Liver (tissue), 9 donors: ENCODE data around the gene SBK3. TPM values are rescaled to one million over a fixed set of nuclear protein-coding genes. Genes with fewer than 3 reads are reported as not detected.

Experiments used
- DNase-seq: peaks from one replicate; pipeline ENCODE4 v3.0.0-alpha.2; 2017; ENCODE audit warnings: low spot score
- H3K27ac ChIP-seq, 2 donors: one replicate each; pipeline ENCODE4 v1.7.0; 2013; ENCODE audit warnings: inconsistent platforms in 2 of 2, low read length in 2 of 2, control low read depth in 1 of 2, low read depth in 1 of 2, mild to moderate bottlenecking in 1 of 2
- H3K27me3 ChIP-seq, 4 donors: one replicate each; pipeline versions ENCODE4 v1.6.1 to v1.7.0; 2013; ENCODE audit warnings: low read length in 3 of 4, inconsistent platforms in 1 of 4, mild to moderate bottlenecking in 1 of 4, moderate library complexity in 1 of 4; ENCODE audit not compliant: control insufficient read depth in 4 of 4, insufficient read depth in 4 of 4
- H3K36me3 ChIP-seq, 4 donors: one replicate each; pipeline versions ENCODE4 v1.6.1 to v1.7.0; 2013; ENCODE audit warnings: low read length in 3 of 4, mild to moderate bottlenecking in 3 of 4, low read depth in 1 of 4, moderate library complexity in 1 of 4; ENCODE audit not compliant: control insufficient read depth in 4 of 4, insufficient read depth in 3 of 4
- H3K4me1 ChIP-seq, 4 donors: one replicate each; pipeline versions ENCODE4 v1.6.1 to v1.7.0; 2013; ENCODE audit warnings: low read length in 3 of 4, mild to moderate bottlenecking in 3 of 4, moderate library complexity in 1 of 4; ENCODE audit not compliant: control insufficient read depth in 4 of 4, insufficient read depth in 4 of 4
- H3K4me3 ChIP-seq, 3 donors: one replicate each; pipeline versions ENCODE4 v1.6.1 to v1.7.0; 2013; ENCODE audit warnings: low read length in 3 of 3, control low read depth in 1 of 3, low read depth in 1 of 3, mild to moderate bottlenecking in 1 of 3
- H3K9ac ChIP-seq, 2 donors: one replicate each; pipeline ENCODE4 v1.7.0; 2013; ENCODE audit warnings: low read length in 2 of 2, mild to moderate bottlenecking in 2 of 2, moderate library complexity in 2 of 2, control low read depth in 1 of 2, low read depth in 1 of 2
- H3K9me3 ChIP-seq, 4 donors: one replicate each; pipeline versions ENCODE4 v1.6.1 to v1.7.0; 2013; ENCODE audit warnings: low read length in 3 of 4; ENCODE audit not compliant: control insufficient read depth in 4 of 4
- EGR1 ChIP-seq, 2 donors: IDR thresholded peaks; 2 replicates each; pipeline ENCODE4 v1.6.1; 2016 to 2018; ENCODE audit warnings: antibody characterized with exemption in 2 of 2, low read depth in 2 of 2
- FOXA1 ChIP-seq: IDR thresholded peaks from 2 replicates; pipeline ENCODE4 v1.6.1; 2016; ENCODE audit warnings: antibody characterized with exemption
- FOXA2 ChIP-seq: IDR thresholded peaks from 2 replicates; pipeline ENCODE4 v1.6.1; 2016; ENCODE audit warnings: antibody characterized with exemption
- GABPA ChIP-seq, 2 donors: IDR thresholded peaks in 1 of 2; conservative IDR thresholded peaks in 1 of 2; 2 replicates each; pipeline ENCODE4 v1.6.1; 2016; ENCODE audit warnings: antibody characterized with exemption in 2 of 2, mild to moderate bottlenecking in 1 of 2, moderate library complexity in 1 of 2
- HNF4A ChIP-seq, 2 donors: conservative IDR thresholded peaks; 2 replicates each; pipeline ENCODE4 v1.6.1; 2016; ENCODE audit warnings: antibody characterized with exemption in 2 of 2, mild to moderate bottlenecking in 2 of 2
- HNF4G ChIP-seq: IDR thresholded peaks from 2 replicates; pipeline ENCODE4 v1.6.1; 2016; ENCODE audit warnings: antibody characterized with exemption
- JUND ChIP-seq, 2 donors: IDR thresholded peaks; 2 replicates each; pipeline ENCODE4 v1.6.1; 2016; ENCODE audit warnings: antibody characterized with exemption in 2 of 2
- NR2F2 ChIP-seq: IDR thresholded peaks from 2 replicates; pipeline ENCODE4 v1.6.1; 2016; ENCODE audit warnings: antibody characterized with exemption
- RAD21 ChIP-seq, 2 donors: IDR thresholded peaks; 2 replicates each; pipeline ENCODE4 v1.6.1; 2016; ENCODE audit warnings: antibody characterized with exemption in 2 of 2, mild to moderate bottlenecking in 2 of 2
- RXRA ChIP-seq, 2 donors: IDR thresholded peaks; 2 replicates each; pipeline ENCODE4 v1.6.1; 2017 to 2018; ENCODE audit warnings: antibody characterized with exemption in 2 of 2, mild to moderate bottlenecking in 1 of 2
- SP1 ChIP-seq: IDR thresholded peaks from 2 replicates; pipeline ENCODE4 v1.6.1; 2018; ENCODE audit warnings: antibody characterized with exemption, mild to moderate bottlenecking
- TAF1 ChIP-seq: conservative IDR thresholded peaks from 2 replicates; pipeline ENCODE4 v1.6.1; 2016; ENCODE audit warnings: antibody characterized with exemption, mild to moderate bottlenecking
- YY1 ChIP-seq: IDR thresholded peaks from 2 replicates; pipeline ENCODE4 v1.6.1; 2016; ENCODE audit warnings: antibody characterized with exemption, mild to moderate bottlenecking
- WGBS: extraction: QIAGEN DNeasy Blood & Tissue Kit; methylation state at CpG from one replicate; pipeline ENCODE4 v1.1.7; 2013; 5-methylcytosine and 5-hydroxymethylcytosine counted together
- polyA plus RNA-seq, 2 donors: library from polyadenylated mRNA; stranded (reverse) in 1 of 2; unstranded in 1 of 2; fragments of 200-250 nt in 1 of 2; fragments of >200 nt in 1 of 2; fragmentation: Nextera tagmentation in 1 of 2; extraction: Ambion mirVana in 1 of 2; gene quantifications; one replicate each; pipeline versions ENCODE4 v1.2.1 to v1.2.3, GENCODE V29; 2013 to 2015
- total RNA-seq, 2 donors: library from RNA; depleted of rRNA; stranded (reverse); fragments of >200 nt; gene quantifications; one replicate each; pipeline ENCODE4 v1.2.3, GENCODE V29; 2014
- TF ChIP-seq, protein P1 (sequence below): IDR thresholded peaks from 2 replicates; pipeline ENCODE4 v1.6.1; 2016; ENCODE audit warnings: antibody characterized with exemption
- TF ChIP-seq, protein P2 (sequence below): IDR thresholded peaks from 2 replicates; pipeline ENCODE4 v1.6.1; 2016; ENCODE audit warnings: antibody characterized with exemption
- TF ChIP-seq, protein P3 (sequence below): IDR thresholded peaks from 2 replicates; pipeline ENCODE4 v1.6.1; 2016; ENCODE audit warnings: antibody characterized with exemption, mild to moderate bottlenecking
- TF ChIP-seq, protein P4 (sequence below): fragments of 150-350 bp; IDR thresholded peaks from 2 replicates; pipeline ENCODE4 v1.5.1; 2017; ENCODE audit warnings: improper control_type of control experiment, low read depth, low read length; ENCODE audit not compliant: missing input control
- TF ChIP-seq, protein P5 (sequence below): IDR thresholded peaks from 2 replicates; pipeline ENCODE4 v1.6.1; 2016; ENCODE audit warnings: antibody characterized with exemption
- donor health status: healthy.
- donor health status: healthy.
- donor health status: healthy.
- donor health status: healthy.
- donor health status: healthy.

Gene SBK3
- total and polyA plus RNA-seq, 4 donors, result 0.03 TPM; not detected in 3

DNA sequence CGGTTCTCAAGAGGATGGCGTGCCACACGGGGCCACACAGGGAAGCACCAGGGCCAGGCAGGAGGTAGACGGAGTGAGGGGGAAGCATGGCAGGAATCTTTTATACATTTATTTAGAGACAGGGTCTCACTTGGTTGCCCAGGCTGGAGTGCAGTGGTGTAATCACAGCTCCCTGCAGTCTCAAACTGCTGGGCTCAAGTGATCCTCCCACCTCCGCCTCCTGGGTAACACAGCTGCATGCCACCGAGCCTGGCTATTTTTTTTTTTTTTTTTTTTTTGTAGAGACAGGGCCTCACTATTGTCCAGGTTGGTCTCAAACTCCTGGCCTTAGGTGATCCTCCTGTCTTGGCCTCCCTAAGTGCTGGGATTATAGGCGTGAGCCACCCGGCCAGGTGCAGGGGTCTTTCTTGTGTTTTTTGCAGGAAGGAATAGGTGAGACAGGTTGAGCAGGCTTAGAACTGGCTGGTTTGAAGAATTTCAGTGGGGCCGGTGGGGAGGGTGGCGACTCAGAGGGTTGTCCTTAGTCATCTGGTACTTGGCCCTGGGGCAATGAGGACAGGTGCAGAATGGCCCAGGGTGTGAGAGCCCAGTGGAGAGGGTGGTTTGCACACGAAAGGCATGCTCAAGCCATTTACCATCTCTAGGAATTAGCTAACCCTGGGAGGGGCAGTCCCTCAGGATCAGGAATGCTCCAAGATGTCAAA lies 49.5 kb downstream of the SBK3 start:
- DNase-seq, result no peak
- 90% methylated on average over 11 of the region's 11 CpGs for WGBS
- Histone ChIP-seq H3K4me1 (no peaks in the 10 kb centered on the region), H3K4me3 (no peak overlapping the region), H3K27me3 (no peaks in the 10 kb centered on the region), H3K9ac (no peak overlapping the region), H3K36me3 (no peaks in the 10 kb centered on the region), H3K27ac (no peak overlapping the region), H3K9me3 (no peaks in the 10 kb centered on the region)
- TF ChIP-seq, protein P1, sequence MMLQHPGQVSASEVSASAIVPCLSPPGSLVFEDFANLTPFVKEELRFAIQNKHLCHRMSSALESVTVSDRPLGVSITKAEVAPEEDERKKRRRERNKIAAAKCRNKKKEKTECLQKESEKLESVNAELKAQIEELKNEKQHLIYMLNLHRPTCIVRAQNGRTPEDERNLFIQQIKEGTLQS, result no peak
- TF ChIP-seq, protein P2, sequence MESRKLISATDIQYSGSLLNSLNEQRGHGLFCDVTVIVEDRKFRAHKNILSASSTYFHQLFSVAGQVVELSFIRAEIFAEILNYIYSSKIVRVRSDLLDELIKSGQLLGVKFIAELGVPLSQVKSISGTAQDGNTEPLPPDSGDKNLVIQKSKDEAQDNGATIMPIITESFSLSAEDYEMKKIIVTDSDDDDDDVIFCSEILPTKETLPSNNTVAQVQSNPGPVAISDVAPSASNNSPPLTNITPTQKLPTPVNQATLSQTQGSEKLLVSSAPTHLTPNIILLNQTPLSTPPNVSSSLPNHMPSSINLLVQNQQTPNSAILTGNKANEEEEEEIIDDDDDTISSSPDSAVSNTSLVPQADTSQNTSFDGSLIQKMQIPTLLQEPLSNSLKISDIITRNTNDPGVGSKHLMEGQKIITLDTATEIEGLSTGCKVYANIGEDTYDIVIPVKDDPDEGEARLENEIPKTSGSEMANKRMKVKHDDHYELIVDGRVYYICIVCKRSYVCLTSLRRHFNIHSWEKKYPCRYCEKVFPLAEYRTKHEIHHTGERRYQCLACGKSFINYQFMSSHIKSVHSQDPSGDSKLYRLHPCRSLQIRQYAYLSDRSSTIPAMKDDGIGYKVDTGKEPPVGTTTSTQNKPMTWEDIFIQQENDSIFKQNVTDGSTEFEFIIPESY, result no peak
- TF ChIP-seq HNF4G (no peak), FOXA2 (no peak), JUND (IDR thresholded peaks at IDR 0.05) (no peak), EGR1 (IDR thresholded peaks at IDR 0.05; ENCODE audit: low read depth in 2 of 2) (no peak), GABPA (IDR thresholded peaks at IDR 0.05 in 1 of 2, conservative IDR thresholded peaks at IDR 0.05 in 1 of 2) (no peak), RXRA (IDR thresholded peaks at IDR 0.05) (no peak), TAF1 (no peak), NR2F2 (no peak), FOXA1 (no peak), HNF4A (conservative IDR thresholded peaks at IDR 0.05) (no peak), YY1 (no peak), SP1 (no peak), RAD21 (IDR thresholded peaks at IDR 0.05) (no peak)
- TF ChIP-seq, protein P3, sequence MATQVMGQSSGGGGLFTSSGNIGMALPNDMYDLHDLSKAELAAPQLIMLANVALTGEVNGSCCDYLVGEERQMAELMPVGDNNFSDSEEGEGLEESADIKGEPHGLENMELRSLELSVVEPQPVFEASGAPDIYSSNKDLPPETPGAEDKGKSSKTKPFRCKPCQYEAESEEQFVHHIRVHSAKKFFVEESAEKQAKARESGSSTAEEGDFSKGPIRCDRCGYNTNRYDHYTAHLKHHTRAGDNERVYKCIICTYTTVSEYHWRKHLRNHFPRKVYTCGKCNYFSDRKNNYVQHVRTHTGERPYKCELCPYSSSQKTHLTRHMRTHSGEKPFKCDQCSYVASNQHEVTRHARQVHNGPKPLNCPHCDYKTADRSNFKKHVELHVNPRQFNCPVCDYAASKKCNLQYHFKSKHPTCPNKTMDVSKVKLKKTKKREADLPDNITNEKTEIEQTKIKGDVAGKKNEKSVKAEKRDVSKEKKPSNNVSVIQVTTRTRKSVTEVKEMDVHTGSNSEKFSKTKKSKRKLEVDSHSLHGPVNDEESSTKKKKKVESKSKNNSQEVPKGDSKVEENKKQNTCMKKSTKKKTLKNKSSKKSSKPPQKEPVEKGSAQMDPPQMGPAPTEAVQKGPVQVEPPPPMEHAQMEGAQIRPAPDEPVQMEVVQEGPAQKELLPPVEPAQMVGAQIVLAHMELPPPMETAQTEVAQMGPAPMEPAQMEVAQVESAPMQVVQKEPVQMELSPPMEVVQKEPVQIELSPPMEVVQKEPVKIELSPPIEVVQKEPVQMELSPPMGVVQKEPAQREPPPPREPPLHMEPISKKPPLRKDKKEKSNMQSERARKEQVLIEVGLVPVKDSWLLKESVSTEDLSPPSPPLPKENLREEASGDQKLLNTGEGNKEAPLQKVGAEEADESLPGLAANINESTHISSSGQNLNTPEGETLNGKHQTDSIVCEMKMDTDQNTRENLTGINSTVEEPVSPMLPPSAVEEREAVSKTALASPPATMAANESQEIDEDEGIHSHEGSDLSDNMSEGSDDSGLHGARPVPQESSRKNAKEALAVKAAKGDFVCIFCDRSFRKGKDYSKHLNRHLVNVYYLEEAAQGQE, result no peak
- TF ChIP-seq, protein P4, sequence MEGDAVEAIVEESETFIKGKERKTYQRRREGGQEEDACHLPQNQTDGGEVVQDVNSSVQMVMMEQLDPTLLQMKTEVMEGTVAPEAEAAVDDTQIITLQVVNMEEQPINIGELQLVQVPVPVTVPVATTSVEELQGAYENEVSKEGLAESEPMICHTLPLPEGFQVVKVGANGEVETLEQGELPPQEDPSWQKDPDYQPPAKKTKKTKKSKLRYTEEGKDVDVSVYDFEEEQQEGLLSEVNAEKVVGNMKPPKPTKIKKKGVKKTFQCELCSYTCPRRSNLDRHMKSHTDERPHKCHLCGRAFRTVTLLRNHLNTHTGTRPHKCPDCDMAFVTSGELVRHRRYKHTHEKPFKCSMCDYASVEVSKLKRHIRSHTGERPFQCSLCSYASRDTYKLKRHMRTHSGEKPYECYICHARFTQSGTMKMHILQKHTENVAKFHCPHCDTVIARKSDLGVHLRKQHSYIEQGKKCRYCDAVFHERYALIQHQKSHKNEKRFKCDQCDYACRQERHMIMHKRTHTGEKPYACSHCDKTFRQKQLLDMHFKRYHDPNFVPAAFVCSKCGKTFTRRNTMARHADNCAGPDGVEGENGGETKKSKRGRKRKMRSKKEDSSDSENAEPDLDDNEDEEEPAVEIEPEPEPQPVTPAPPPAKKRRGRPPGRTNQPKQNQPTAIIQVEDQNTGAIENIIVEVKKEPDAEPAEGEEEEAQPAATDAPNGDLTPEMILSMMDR, result no peak
- TF ChIP-seq, protein P5, sequence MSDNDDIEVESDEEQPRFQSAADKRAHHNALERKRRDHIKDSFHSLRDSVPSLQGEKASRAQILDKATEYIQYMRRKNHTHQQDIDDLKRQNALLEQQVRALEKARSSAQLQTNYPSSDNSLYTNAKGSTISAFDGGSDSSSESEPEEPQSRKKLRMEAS, result no peak
